GM12878 (cell line): Measurements from ENCODE around the gene CLEC2L. TPM values are rescaled to one million over a fixed set of nuclear protein-coding genes. Genes with fewer than 3 reads are reported as not detected.

Experiments
- ATAC-seq: fragments of 200-7000 bp; cut with Tn5 transposase; 3 replicates; pipeline ENCODE4 v1.9.1; 2020; ENCODE audit warnings: mild to moderate bottlenecking, moderate library complexity
- BruUV-seq: library from RNA; stranded (reverse); fragments of 400-500 nt; replicated peaks from 2 replicates; lab custom pipeline; 2021; lab: Mats Ljungman, UMichigan
- CTCF ChIA-PET: fragments of 300-600 bp; sonication (Branson Sonifier 250); formaldehyde crosslinking; extraction: SDS; loops from one replicate; lab custom pipeline; 2021; ENCODE audit warnings: inconsistent platforms; lab: Yijun Ruan, JAX
- POLR2A ChIA-PET: fragments of 350-600 bp; formaldehyde crosslinking; extraction: SDS; loops from one replicate; lab custom pipeline; 2021; ENCODE audit warnings: inconsistent platforms; lab: Charles Lee
- RAD21 ChIA-PET: fragments of 300-600 bp; sonication (Branson Sonifier 250); formaldehyde crosslinking; loops from one replicate; lab custom pipeline; 2023; ENCODE audit warnings: antibody characterized with exemption; ENCODE audit not compliant: unreplicated experiment; lab: Charles Lee
- SMC1A ChIA-PET: fragments of 300-600 bp; sonication (Branson Sonifier 250); formaldehyde crosslinking; loops from one replicate; lab custom pipeline; 2023; ENCODE audit not compliant: unreplicated experiment, uncharacterized antibody; lab: Charles Lee
- DNase-seq: peaks from one replicate; pipeline ENCODE4 v3.0.0-alpha.2; 2011; ENCODE audit warnings: low read depth, low spot score
- FAIRE-seq: peaks from 3 replicates; lab custom pipeline; 2011; peaks lifted over from hg19 to GRCh38; lab: Jason Lieb, UNC
- H2AFZ ChIP-seq: 2 replicates; pipeline ENCODE4 v1.6.0; 2011; ENCODE audit warnings: low read depth, low read length, control low read depth; ENCODE audit not compliant: control insufficient read depth
- H3K27ac ChIP-seq: 2 replicates; pipeline ENCODE4 v1.5.1; 2011; ENCODE audit warnings: control low read depth; ENCODE audit not compliant: control insufficient read depth, insufficient read depth
- H3K27me3 ChIP-seq, 2 experiments: replicated peaks in 1 of 2; 2 replicates each; pipeline versions ENCODE4 v1.6.0 to v1.6.1; 2011; ENCODE audit warnings: low read length in 1 of 2; ENCODE audit not compliant: control insufficient read depth in 2 of 2, insufficient read depth in 2 of 2
- H3K36me3 ChIP-seq, 2 experiments: 2 replicates each; pipeline ENCODE4 v1.5.1; 2011; ENCODE audit warnings: low read length in 1 of 2; ENCODE audit not compliant: control insufficient read depth in 2 of 2, insufficient read depth in 2 of 2
- H3K4me1 ChIP-seq: 2 replicates; pipeline ENCODE4 v1.6.1; 2011; ENCODE audit warnings: mild to moderate bottlenecking, low read length, moderate library complexity, mixed read lengths; ENCODE audit not compliant: control insufficient read depth, insufficient read depth
- H3K4me2 ChIP-seq: 2 replicates; pipeline ENCODE4 v1.6.0; 2011; ENCODE audit warnings: control low read depth; ENCODE audit not compliant: control insufficient read depth, insufficient read depth
- H3K4me3 ChIP-seq: fragments of 200-600 bp; sonication (generic); 2 replicates; pipeline ENCODE4 v1.5.1; 2016
- H3K79me2 ChIP-seq: 2 replicates; pipeline ENCODE4 v1.6.0; 2011; ENCODE audit warnings: low read length; ENCODE audit not compliant: control insufficient read depth, insufficient read depth
- H3K9ac ChIP-seq: 2 replicates; pipeline ENCODE4 v1.8.0; 2011; ENCODE audit warnings: low read length, control low read depth, mixed read lengths; ENCODE audit not compliant: control insufficient read depth, insufficient read depth
- H3K9me3 ChIP-seq: replicated peaks from 3 replicates; pipeline ENCODE4 v1.5.1; 2011; ENCODE audit warnings: mild to moderate bottlenecking, low read length; ENCODE audit not compliant: control insufficient read depth, insufficient read depth
- H4K20me1 ChIP-seq: 2 replicates; pipeline ENCODE4 v1.6.0; 2011; ENCODE audit not compliant: control insufficient read depth, insufficient read depth
- BRCA1 ChIP-seq: IDR thresholded peaks from 2 replicates; pipeline ENCODE4 v1.6.1; 2011; ENCODE audit warnings: low read depth, low read length, improper control_type of control experiment
- CBX3 ChIP-seq: fragments of 200-600 bp; sonication (generic); IDR thresholded peaks from 2 replicates; pipeline ENCODE4 v1.6.1; 2016; ENCODE audit warnings: low read depth, borderline replicate concordance
- E2F8 ChIP-seq: fragments of 450-650 bp; IDR thresholded peaks from 2 replicates; pipeline ENCODE4 v1.6.1; 2018; ENCODE audit warnings: mild to moderate bottlenecking, low read depth, moderate library complexity; ENCODE audit not compliant: partially characterized antibody
- ESRRA ChIP-seq: IDR thresholded peaks from 2 replicates; pipeline ENCODE4 v1.6.1; 2012; ENCODE audit warnings: mild to moderate bottlenecking, low read length, improper control_type of control experiment
- GABPA ChIP-seq: IDR thresholded peaks from 2 replicates; pipeline ENCODE4 v1.6.1; 2014; ENCODE audit warnings: antibody characterized with exemption, low read depth, mild to moderate bottlenecking, inconsistent platforms
- HDGF ChIP-seq: fragments of 450-650 bp; IDR thresholded peaks from 2 replicates; pipeline ENCODE4 v1.6.1; 2016; ENCODE audit warnings: antibody characterized with exemption
- KLF5 ChIP-seq: fragments of 450-650 bp; IDR thresholded peaks from 2 replicates; pipeline ENCODE4 v1.6.1; 2014; ENCODE audit warnings: mild to moderate bottlenecking; ENCODE audit not compliant: partially characterized antibody
- MYC ChIP-seq: IDR thresholded peaks from 2 replicates; pipeline ENCODE4 v1.6.1; 2011; ENCODE audit warnings: mild to moderate bottlenecking, low read length, moderate library complexity, inconsistent platforms; ENCODE audit not compliant: insufficient read depth, insufficient replicate concordance, insufficient read length, severe bottlenecking
- NFXL1 ChIP-seq: fragments of 450-650 bp; IDR thresholded peaks from 2 replicates; pipeline ENCODE4 v1.6.1; 2017; ENCODE audit warnings: antibody characterized with exemption, mild to moderate bottlenecking, borderline replicate concordance
- PBX3 ChIP-seq: IDR thresholded peaks from 2 replicates; pipeline ENCODE4 v1.6.1; 2011; ENCODE audit warnings: mild to moderate bottlenecking, low read depth, low read length, moderate library complexity; ENCODE audit not compliant: insufficient replicate concordance
- PML ChIP-seq: IDR thresholded peaks from 2 replicates; pipeline ENCODE4 v1.6.1; 2012; ENCODE audit warnings: low read length, inconsistent platforms
- RB1 ChIP-seq: fragments of 450-650 bp; formaldehyde crosslinking; IDR thresholded peaks from 2 replicates; pipeline ENCODE4 v1.6.1; 2017; ENCODE audit warnings: mild to moderate bottlenecking, borderline replicate concordance
- RELA ChIP-seq: fragments of 450-650 bp; IDR thresholded peaks from 2 replicates; pipeline ENCODE4 v1.8.0; 2014; ENCODE audit warnings: borderline replicate concordance; ENCODE audit not compliant: partially characterized antibody
- TCF7 ChIP-seq: IDR thresholded peaks from 2 replicates; pipeline ENCODE4 v1.6.1; 2014; ENCODE audit warnings: antibody characterized with exemption, borderline replicate concordance
- ZBTB40 ChIP-seq: fragments of 450-650 bp; IDR thresholded peaks from 2 replicates; pipeline ENCODE4 v1.6.1; 2016; ENCODE audit warnings: mild to moderate bottlenecking, moderate library complexity, borderline replicate concordance
- WGBS: methylation state at CpG from one replicate; pipeline ENCODE4 v1.1.6; 2016; ENCODE audit warnings: low lambda C conversion rate; ENCODE audit not compliant: insufficient replicate concordance, insufficient coverage; ENCODE audit errors: missing lambda C conversion rate; 5-methylcytosine and 5-hydroxymethylcytosine counted together
- in situ Hi-C: fragments of 300-500 bp; cut with MboI; formaldehyde crosslinking; loops from 9 replicates; pipeline ENCODE4 v1.14.3; 2018; ENCODE audit warnings: mixed read lengths
- intact Hi-C: fragments of 100-400 bp; cut with micrococcal nuclease; formaldehyde crosslinking; loops from one replicate; pipeline ENCODE4 v1.14.2; 2022; ENCODE audit not compliant: unreplicated experiment
- polyA plus RNA-seq, 11 experiments: library from polyadenylated mRNA; depleted of rRNA in 4 of 11; unstranded in 6 of 11; stranded (reverse) in 5 of 11; fragments of >200 nt; fragmentation: Nextera tagmentation in 4 of 11; fragmentation: Illumina TruSeq in 1 of 11; extraction: Ambion mirVana in 4 of 11; extraction: Trizol in 1 of 11; gene quantifications; 1 replicate in 1 of 11; 2 replicates in 10 of 11; pipeline versions ENCODE4 v1.2.1 to v1.2.3, GENCODE V29; 2011 to 2016; ENCODE audit warnings: inconsistent platforms in 2 of 11, missing spikeins in 2 of 11, low read depth in 1 of 11
- total RNA-seq, 4 experiments: library from RNA; depleted of rRNA in 3 of 4; stranded (reverse); fragments of >200 nt in 3 of 4; fragmentation: Illumina TruSeq in 1 of 4; extraction: Trizol in 1 of 4; gene quantifications; 2 replicates each; pipeline versions ENCODE4 v1.2.1 to v1.2.3, GENCODE V29; 2013 to 2021

The CLEC2L gene
- total and polyA plus RNA-seq, 10 of the 15 experiments (the other 5 are each of a cell fraction or from before 2014, with no cell fraction given): not detected

GRCh38 chr7:139575338-139575680 is 51.8 kb downstream of the CLEC2L start (continued):
- TF ChIP-seq MYC (no peak), BRCA1 (no peak), NFXL1 (no peak), E2F8 (no peak), TCF7 (no peak), RELA (no peak), KLF5 (no peak)

GRCh38 chr7:139576179-139576973 is 52.9 kb downstream of the CLEC2L start:
- no peaks in the 10 kb centered on the region for H4K20me1 ChIP-seq
- H2AFZ ChIP-seq: no peak overlapping the region
- no peak for ATAC-seq
- H3K27me3 ChIP-seq: no peaks in the 10 kb centered on the region
- ChIA-PET RAD21 (no interaction called here), POLR2A (no interaction called here), CTCF (no interaction called here), SMC1A (no interaction called here)
- H3K4me2 ChIP-seq: no peak overlapping the region
- H3K9me3 ChIP-seq: no peaks in the 10 kb centered on the region
- DNase-seq: no peak
- H3K4me1 ChIP-seq: no peaks in the 10 kb centered on the region
- WGBS: 96% methylated on average over 11 of the region's 11 CpGs
- FAIRE-seq: no peak
- H3K9ac ChIP-seq: no peak overlapping the region
- H3K27ac ChIP-seq: no peak overlapping the region
- BruUV-seq: no TSS peak
- in situ Hi-C loops (no loop called here), intact Hi-C loops (no loop called here)
- no peak overlapping the region for H3K4me3 ChIP-seq
- H3K79me2 ChIP-seq: no peaks in the 10 kb centered on the region
- H3K36me3 ChIP-seq: peaks cover 0 to 3% of the 10 kb centered on the region in 2 experiments
- no peak for TF ChIP-seq ESRRA
- TF ChIP-seq ZBTB40: no peak
- no peak for TF ChIP-seq PBX3
- no peak for TF ChIP-seq RB1
- no peak for TF ChIP-seq CBX3
- TF ChIP-seq GABPA: no peak
- no peak for TF ChIP-seq PML
- TF ChIP-seq HDGF: no peak
